ENCODE results near the gene ULK4.

ULK4 gene

GRCh38 chr3:41592753-41593510, 369.0 kb downstream of the ULK4 start:
- no peak for DNase-seq (ENCODE audit: low spot score)
- TF ChIP-seq CTCF (IDR thresholded peaks at IDR 0.05; ENCODE audit: borderline replicate concordance, control extremely low read depth, extremely low read depth, insufficient read depth, missing control alignments) = no peak
- in situ Hi-C loops (cut with MboI; ENCODE audit: low sequenced_read_pairs, unreplicated experiment) = no loop called here

- no peak for TF ChIP-seq CTCF (IDR thresholded peaks at IDR 0.05; ENCODE audit: borderline replicate concordance, control extremely low read depth, extremely low read depth, insufficient read depth, missing control alignments)
- in situ Hi-C loops (cut with MboI; ENCODE audit: low sequenced_read_pairs, unreplicated experiment) = no loop called here
- DNase-seq (ENCODE audit: low spot score) = no peak
These were observed 378.9 kb downstream of the ULK4 start for GRCh38 chr3:41583014-41583413.

- no peak for TF ChIP-seq CTCF (IDR thresholded peaks at IDR 0.05; ENCODE audit: borderline replicate concordance, control extremely low read depth, extremely low read depth, insufficient read depth, missing control alignments)
- in situ Hi-C loops (cut with MboI; ENCODE audit: low sequenced_read_pairs, unreplicated experiment) = no loop called here
- DNase-seq (ENCODE audit: low spot score) = peak; percentile 73
These were observed 380.2 kb downstream of the ULK4 start for GRCh38 chr3:41581700-41582099.

- DNase-seq (ENCODE audit: low spot score) = peak; percentile 48
- in situ Hi-C loops (cut with MboI; ENCODE audit: low sequenced_read_pairs, unreplicated experiment) = no loop called here
- no peak for TF ChIP-seq CTCF (IDR thresholded peaks at IDR 0.05; ENCODE audit: borderline replicate concordance, control extremely low read depth, extremely low read depth, insufficient read depth, missing control alignments)
These were observed 381.5 kb downstream of the ULK4 start for GRCh38 chr3:41580274-41580959.

- no peak for TF ChIP-seq CTCF (IDR thresholded peaks at IDR 0.05; ENCODE audit: borderline replicate concordance, control extremely low read depth, extremely low read depth, insufficient read depth, missing control alignments)
- DNase-seq (ENCODE audit: low spot score) = peak; percentile 36
- in situ Hi-C loops (cut with MboI; ENCODE audit: low sequenced_read_pairs, unreplicated experiment) = no loop called here
These were observed 382.0 kb downstream of the ULK4 start for GRCh38 chr3:41579861-41580260.

GRCh38 chr3:41578798-41579197, 383.1 kb downstream of the ULK4 start:
- no peak for TF ChIP-seq CTCF (IDR thresholded peaks at IDR 0.05; ENCODE audit: borderline replicate concordance, control extremely low read depth, extremely low read depth, insufficient read depth, missing control alignments)
- in situ Hi-C loops (cut with MboI; ENCODE audit: low sequenced_read_pairs, unreplicated experiment) = no loop called here
- no peak for DNase-seq (ENCODE audit: low spot score)

All from GM13976 (cell line).